ENCODE results near the gene SCPEP1.
"Not testable (repeated sequence)": the region's sequence is repeated elsewhere in the genome, so short reads cannot be mapped to it uniquely, and the experiment has no call there.

Gene SCPEP1

GRCh38 chr17:56977673-56978395 lies at the start of gene SCPEP1:
Gene SCPEP1 (plus strand): TSS chr17:56978131. CDS start chr17:56978160, 29 bp downstream.
- peak; percentile 78 for DNase-seq

- DNase-seq: no peak
These were observed 49.3 kb upstream of the SCPEP1 start for GRCh38 chr17:56928586-56928985.

GRCh38 chr17:56929362-56929969 lies 48.5 kb upstream of the SCPEP1 start:
- DNase-seq: no peak

GRCh38 chr17:56930739-56931337 lies 47.1 kb upstream of the SCPEP1 start:
- no peak for DNase-seq

GRCh38 chr17:56933151-56933745 lies 44.7 kb upstream of the SCPEP1 start:
- no peak for DNase-seq

- DNase-seq: no peak
These were observed 44.1 kb upstream of the SCPEP1 start for GRCh38 chr17:56933868-56934267.

GRCh38 chr17:56934280-56934679 lies 43.7 kb upstream of the SCPEP1 start:
- DNase-seq: no peak

- DNase-seq: no peak
These were observed 42.5 kb upstream of the SCPEP1 start for GRCh38 chr17:56935461-56935860.

- no peak for DNase-seq
These were observed 41.1 kb upstream of the SCPEP1 start for GRCh38 chr17:56936697-56937322.

GRCh38 chr17:56937687-56938086 lies 40.2 kb upstream of the SCPEP1 start:
- DNase-seq: no peak

GRCh38 chr17:56938206-56938605 lies 39.7 kb upstream of the SCPEP1 start:
- not testable (repeated sequence) for DNase-seq

- DNase-seq: peak; percentile 15
These were observed 38.0 kb upstream of the SCPEP1 start for GRCh38 chr17:56939869-56940484.

GRCh38 chr17:56943505-56944125 lies 34.3 kb upstream of the SCPEP1 start:
- no peak for DNase-seq

GRCh38 chr17:56945938-56946505 lies 31.9 kb upstream of the SCPEP1 start:
- no peak for DNase-seq

- no peak for DNase-seq
These were observed 30.2 kb upstream of the SCPEP1 start for GRCh38 chr17:56947741-56948140.

- DNase-seq: no peak
These were observed 29.4 kb upstream of the SCPEP1 start for GRCh38 chr17:56948491-56948890.

- DNase-seq: no peak
These were observed 28.3 kb upstream of the SCPEP1 start for GRCh38 chr17:56949595-56949994.

GRCh38 chr17:56956992-56957391 lies 20.9 kb upstream of the SCPEP1 start:
- no peak for DNase-seq

- DNase-seq: peak; percentile 89
These were observed 17.1 kb upstream of the SCPEP1 start, which contains the start of gene COIL for GRCh38 chr17:56960596-56961538. Gene COIL (minus strand): TSS chr17:56961050. CDS start chr17:56961019, 31 bp downstream.

- not testable (repeated sequence) for DNase-seq
These were observed 12.7 kb upstream of the SCPEP1 start for GRCh38 chr17:56965241-56965640.

- DNase-seq: not testable (repeated sequence)
These were observed 12.2 kb upstream of the SCPEP1 start for GRCh38 chr17:56965681-56966080.
